Uterus (tissue), 4 donors: ENCODE results near the gene MRPL1. TPM values are rescaled to one million over a fixed set of nuclear protein-coding genes. Genes with fewer than 3 reads are reported as not detected.

Experiments
- DNase-seq, 2 donors: peaks; one replicate each; pipeline ENCODE4 v3.0.0-alpha.2; 2019 to 2020
- H3K27ac ChIP-seq, 2 donors: fragments of 200-600 bp; sonication (generic); 1 replicate in 1 of 2; 2 replicates in 1 of 2; pipeline ENCODE4 v1.5.1; 2016 to 2018
- H3K27me3 ChIP-seq, 2 donors: fragments of 200-600 bp; sonication (generic); one replicate each; pipeline ENCODE4 v1.5.1; 2018 to 2019; ENCODE audit warnings: control low read depth in 1 of 2
- H3K36me3 ChIP-seq, 2 donors: fragments of 200-600 bp; sonication (generic); one replicate each; pipeline ENCODE4 v1.5.1; 2019; ENCODE audit warnings: control low read depth in 1 of 2
- H3K4me1 ChIP-seq, 2 donors: fragments of 200-600 bp; sonication (generic); one replicate each; pipeline ENCODE4 v1.5.1; 2018 to 2019; ENCODE audit warnings: control low read depth in 1 of 2
- H3K4me3 ChIP-seq, 2 donors: fragments of 200-600 bp; sonication (generic); 1 replicate in 1 of 2; 2 replicates in 1 of 2; pipeline ENCODE4 v1.5.1; 2018 to 2019; ENCODE audit warnings: mild to moderate bottlenecking in 1 of 2
- H3K9me3 ChIP-seq, 2 donors: fragments of 200-600 bp; sonication (generic); one replicate each; pipeline ENCODE4 v1.5.1; 2019; ENCODE audit warnings: control low read depth in 1 of 2
- POLR2A ChIP-seq, 2 donors: fragments of 450-650 bp; IDR thresholded peaks; one replicate each; pipeline ENCODE4 v1.6.1; 2016; ENCODE audit warnings: antibody characterized with exemption in 2 of 2, mild to moderate bottlenecking in 1 of 2, moderate library complexity in 1 of 2
- intact Hi-C: fragments of 100-400 bp; cut with DNase I; formaldehyde crosslinking; loops from one replicate; pipeline ENCODE4 v1.15.1; 2023; ENCODE audit warnings: low total_unique reads
- total RNA-seq, 4 donors: library from RNA; depleted of rRNA in 3 of 4; stranded (reverse); fragments of >200 nt in 3 of 4; gene quantifications; one replicate each; pipeline versions ENCODE4 v1.1.0 to v1.2.4, GENCODE V29; 2014 to 2023
- TF ChIP-seq, protein P1 (sequence below), 4 experiments: fragments of 200-600 bp in 2 of 4; fragments of 450-650 bp in 2 of 4; sonication (generic) in 2 of 4; IDR thresholded peaks; one replicate each; pipeline ENCODE4 v1.5.1; 2016 to 2019; ENCODE audit warnings: antibody characterized with exemption in 4 of 4, mild to moderate bottlenecking in 2 of 4, moderate library complexity in 1 of 4
- donor health status: DM: yes; HTN: yes; CAD: no.

The MRPL1 gene
- total RNA-seq, 4 donors from 2014 or later, result 15.1 to 75.9 (median 34.8) TPM

DNA sequence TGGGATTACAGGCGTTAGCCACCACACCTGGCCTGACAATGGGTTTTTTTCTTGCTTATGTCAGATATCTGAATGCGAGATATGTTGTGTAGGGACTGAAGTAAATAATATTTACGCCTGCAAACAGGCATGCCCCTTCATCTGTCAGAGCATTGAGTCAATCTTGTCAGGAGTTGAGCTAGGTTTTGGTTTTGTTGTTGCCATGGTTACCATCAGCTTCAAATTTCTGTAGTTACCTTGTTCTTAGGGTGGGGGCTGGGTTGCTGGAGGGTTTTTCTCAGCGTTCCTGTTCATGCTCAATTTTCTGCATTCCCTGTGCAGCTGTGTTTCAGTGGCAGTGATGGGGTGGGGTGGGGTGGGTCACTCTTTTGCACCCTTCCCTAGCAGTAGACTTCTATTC lies 14.5 kb downstream of the MRPL1 start:
- TF ChIP-seq, protein P1, sequence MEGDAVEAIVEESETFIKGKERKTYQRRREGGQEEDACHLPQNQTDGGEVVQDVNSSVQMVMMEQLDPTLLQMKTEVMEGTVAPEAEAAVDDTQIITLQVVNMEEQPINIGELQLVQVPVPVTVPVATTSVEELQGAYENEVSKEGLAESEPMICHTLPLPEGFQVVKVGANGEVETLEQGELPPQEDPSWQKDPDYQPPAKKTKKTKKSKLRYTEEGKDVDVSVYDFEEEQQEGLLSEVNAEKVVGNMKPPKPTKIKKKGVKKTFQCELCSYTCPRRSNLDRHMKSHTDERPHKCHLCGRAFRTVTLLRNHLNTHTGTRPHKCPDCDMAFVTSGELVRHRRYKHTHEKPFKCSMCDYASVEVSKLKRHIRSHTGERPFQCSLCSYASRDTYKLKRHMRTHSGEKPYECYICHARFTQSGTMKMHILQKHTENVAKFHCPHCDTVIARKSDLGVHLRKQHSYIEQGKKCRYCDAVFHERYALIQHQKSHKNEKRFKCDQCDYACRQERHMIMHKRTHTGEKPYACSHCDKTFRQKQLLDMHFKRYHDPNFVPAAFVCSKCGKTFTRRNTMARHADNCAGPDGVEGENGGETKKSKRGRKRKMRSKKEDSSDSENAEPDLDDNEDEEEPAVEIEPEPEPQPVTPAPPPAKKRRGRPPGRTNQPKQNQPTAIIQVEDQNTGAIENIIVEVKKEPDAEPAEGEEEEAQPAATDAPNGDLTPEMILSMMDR (IDR thresholded peaks at IDR 0.05), result no peak
- TF ChIP-seq POLR2A (IDR thresholded peaks at IDR 0.05), result no peak
- H3K9me3 ChIP-seq, result no peaks in the 10 kb centered on the region
- H3K27ac ChIP-seq, result no peak overlapping the region
- no peak for DNase-seq
- H3K4me3 ChIP-seq, result no peak overlapping the region
- intact Hi-C loops, result no loop called here
- no peaks in the 10 kb centered on the region for H3K27me3 ChIP-seq
- no peaks in the 10 kb centered on the region for H3K4me1 ChIP-seq
- H3K36me3 ChIP-seq, result no peaks in the 10 kb centered on the region

- H3K27ac ChIP-seq, result no peak overlapping the region
- TF ChIP-seq, protein P1 (IDR thresholded peaks at IDR 0.05), result no peak
- TF ChIP-seq POLR2A (IDR thresholded peaks at IDR 0.05), result no peak
- DNase-seq, result no peak
- H3K36me3 ChIP-seq, result no peaks in the 10 kb centered on the region
- intact Hi-C loops, result no loop called here
- no peaks in the 10 kb centered on the region for H3K27me3 ChIP-seq
- no peaks in the 10 kb centered on the region for H3K4me1 ChIP-seq
- H3K9me3 ChIP-seq, result no peaks in the 10 kb centered on the region
- H3K4me3 ChIP-seq, result no peak overlapping the region
Observed at GRCh38 chr4:77877771-77878565, 15.3 kb downstream of the MRPL1 start.

GRCh38 chr4:77880784-77881183 lies 18.2 kb downstream of the MRPL1 start:
- DNase-seq, result no peak
- intact Hi-C loops, result no loop called here

GRCh38 chr4:77881460-77882295 lies 19.0 kb downstream of the MRPL1 start:
- Histone ChIP-seq H3K36me3 (no peaks in the 10 kb centered on the region), H3K4me3 (no peak overlapping the region), H3K4me1 (no peaks in the 10 kb centered on the region), H3K27me3 (no peaks in the 10 kb centered on the region), H3K9me3 (no peaks in the 10 kb centered on the region), H3K27ac (no peak overlapping the region)
- no peak for DNase-seq
- intact Hi-C loops, result no loop called here
- TF ChIP-seq, protein P1 (IDR thresholded peaks at IDR 0.05), result no peak

More at GRCh38 chr4:77880784-77881183, 18.2 kb downstream of the MRPL1 start:
- Histone ChIP-seq H3K36me3 (no peaks in the 10 kb centered on the region), H3K27me3 (no peaks in the 10 kb centered on the region), H3K9me3 (no peaks in the 10 kb centered on the region), H3K4me1 (no peaks in the 10 kb centered on the region), H3K4me3 (no peak overlapping the region), H3K27ac (no peak overlapping the region)
- TF ChIP-seq, protein P1 (IDR thresholded peaks at IDR 0.05), result no peak
- TF ChIP-seq POLR2A (IDR thresholded peaks at IDR 0.05), result no peak

DNA sequence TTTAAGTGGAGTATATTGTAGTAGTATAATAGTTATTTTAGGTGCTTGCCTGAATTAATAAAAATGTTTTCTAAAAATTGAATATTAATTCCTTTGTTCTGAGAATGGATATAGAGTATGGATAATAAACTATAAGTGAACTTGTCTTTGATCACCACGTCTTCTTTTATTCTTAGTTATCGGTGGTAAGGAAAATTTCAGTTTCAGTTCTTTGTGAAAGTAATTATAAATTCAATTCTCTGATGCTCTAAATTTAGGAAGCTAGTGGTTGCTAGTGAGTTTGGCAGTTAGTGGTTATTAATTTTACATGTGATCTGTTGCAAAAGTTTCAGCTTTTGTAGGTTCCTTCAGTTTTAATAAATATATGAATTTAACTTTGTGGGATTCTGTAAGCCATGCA lies 30.8 kb downstream of the MRPL1 start:
- intact Hi-C loops, result no loop called here
- TF ChIP-seq, protein P1 (IDR thresholded peaks at IDR 0.05), result no peak
- no peak for TF ChIP-seq POLR2A (IDR thresholded peaks at IDR 0.05)
- no peak for DNase-seq
- Histone ChIP-seq H3K27ac (no peak overlapping the region), H3K4me1 (no peaks in the 10 kb centered on the region), H3K9me3 (no peaks in the 10 kb centered on the region), H3K4me3 (no peak overlapping the region), H3K27me3 (no peaks in the 10 kb centered on the region), H3K36me3 (no peaks in the 10 kb centered on the region)
